Hepatocyte (in vitro differentiated cells): ENCODE data around the gene SLC25A21. TPM values are rescaled to one million over a fixed set of nuclear protein-coding genes. Genes with fewer than 3 reads are reported as not detected.

Experiments used
- DNase-seq: peaks from one replicate; pipeline ENCODE4 v3.0.0-alpha.2; 2016; ENCODE audit warnings: low spot score
- H2AFZ ChIP-seq: fragments of 200-600 bp; sonication (generic); 2 replicates; pipeline ENCODE4 v1.6.0; 2016; ENCODE audit warnings: antibody characterized with exemption, mild to moderate bottlenecking
- H3K27ac ChIP-seq: fragments of 200-600 bp; sonication (generic); 2 replicates; pipeline ENCODE4 v1.5.1; 2016; ENCODE audit warnings: mild to moderate bottlenecking
- H3K27me3 ChIP-seq: fragments of 200-600 bp; sonication (generic); 2 replicates; pipeline ENCODE4 v1.6.1; 2016
- H3K36me3 ChIP-seq: fragments of 200-600 bp; sonication (generic); replicated peaks from 2 replicates; pipeline ENCODE4 v1.5.1; 2016; ENCODE audit warnings: low read depth; ENCODE audit not compliant: insufficient read depth
- H3K4me1 ChIP-seq: fragments of 200-600 bp; sonication (generic); 2 replicates; pipeline ENCODE4 v1.5.1; 2016; ENCODE audit warnings: mild to moderate bottlenecking, moderate library complexity; ENCODE audit not compliant: insufficient read depth
- H3K4me2 ChIP-seq: fragments of 200-600 bp; sonication (generic); 2 replicates; pipeline ENCODE4 v1.6.0; 2016
- H3K4me3 ChIP-seq: fragments of 200-600 bp; sonication (generic); 2 replicates; pipeline ENCODE4 v1.5.1; 2016; ENCODE audit warnings: mild to moderate bottlenecking
- H3K79me2 ChIP-seq: fragments of 200-600 bp; sonication (generic); 2 replicates; pipeline ENCODE4 v1.6.0; 2017; ENCODE audit warnings: mild to moderate bottlenecking
- H3K9me2 ChIP-seq: fragments of 200-600 bp; sonication (generic); replicated peaks from 2 replicates; pipeline ENCODE4 v1.6.0; 2017; ENCODE audit warnings: mild to moderate bottlenecking; ENCODE audit not compliant: insufficient read depth
- H3K9me3 ChIP-seq: fragments of 200-600 bp; sonication (generic); 2 replicates; pipeline ENCODE4 v1.5.1; 2016; ENCODE audit warnings: low read depth, mild to moderate bottlenecking
- H4K20me1 ChIP-seq: fragments of 200-600 bp; sonication (generic); 2 replicates; pipeline ENCODE4 v1.6.0; 2016; ENCODE audit warnings: mild to moderate bottlenecking; ENCODE audit not compliant: insufficient read depth, poor library complexity, severe bottlenecking
- CTCF ChIP-seq: fragments of 200-600 bp; sonication (generic); IDR thresholded peaks from 2 replicates; pipeline ENCODE4 v1.5.1; 2016; ENCODE audit warnings: antibody characterized with exemption, mild to moderate bottlenecking; ENCODE audit not compliant: poor library complexity
- EZH2 ChIP-seq: fragments of 200-600 bp; sonication (generic); IDR thresholded peaks from 2 replicates; pipeline ENCODE4 v1.6.1; 2016; ENCODE audit warnings: antibody characterized with exemption, mild to moderate bottlenecking, borderline replicate concordance
- EZH2phosphoT487 ChIP-seq: fragments of 200-600 bp; sonication (generic); IDR thresholded peaks from one replicate; pipeline ENCODE4 v1.6.1; 2018; ENCODE audit warnings: antibody characterized with exemption, mild to moderate bottlenecking, low read depth, moderate library complexity; ENCODE audit not compliant: unreplicated experiment, severe bottlenecking
- WGBS: methylation state at CpG from one replicate; pipeline ENCODE4 v1.1.6; 2016; ENCODE audit warnings: low lambda C conversion rate; ENCODE audit errors: missing lambda C conversion rate; 5-methylcytosine and 5-hydroxymethylcytosine counted together
- polyA plus RNA-seq: library from polyadenylated mRNA; unstranded; fragments of >200 nt; fragmentation: Nextera tagmentation; extraction: Ambion mirVana; gene quantifications from 2 replicates; pipeline ENCODE4 v1.2.1, GENCODE V29; 2016
- total RNA-seq: library from RNA; depleted of rRNA; stranded (reverse); fragments of >200 nt; gene quantifications from 2 replicates; pipeline ENCODE4 v1.2.3, GENCODE V29; 2014

Gene SLC25A21
- total and polyA plus RNA-seq, 2 experiments from 2014 or later = 1.4 to 1.6 TPM

DNA sequence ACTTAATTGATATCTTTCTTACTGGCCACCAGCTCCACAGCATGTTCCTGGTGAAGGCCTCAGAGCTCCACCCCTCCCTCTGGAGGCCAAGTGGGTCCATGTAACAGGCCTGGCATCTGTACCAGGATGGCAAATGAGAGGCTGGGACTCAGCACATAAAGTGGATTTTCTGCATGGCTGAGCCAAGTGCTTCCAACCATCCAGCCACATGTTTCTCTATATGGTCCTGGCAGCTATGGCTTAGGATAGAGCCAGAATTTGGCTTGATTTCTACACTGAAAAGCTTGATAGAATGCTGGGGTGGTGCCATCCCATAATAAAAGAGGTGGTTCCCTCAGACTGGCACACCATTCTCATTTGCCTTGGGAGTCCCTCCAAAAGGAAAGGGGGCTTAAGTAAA lies 416.6 kb downstream of the SLC25A21 start:
- TF ChIP-seq EZH2 (no peak), EZH2phosphoT487 (no peak), CTCF (no peak)
- DNase-seq = no peak
- Histone ChIP-seq H3K9me3 (no peaks in the 10 kb centered on the region), H2AFZ (no peak overlapping the region), H3K4me3 (no peak overlapping the region), H3K9me2 (no peaks in the 10 kb centered on the region), H3K27me3 (no peaks in the 10 kb centered on the region), H3K79me2 (no peaks in the 10 kb centered on the region), H3K4me2 (no peak overlapping the region), H3K27ac (no peak overlapping the region), H3K36me3 (no peaks in the 10 kb centered on the region), H4K20me1 (no peaks in the 10 kb centered on the region), H3K4me1 (no peaks in the 10 kb centered on the region)

DNA sequence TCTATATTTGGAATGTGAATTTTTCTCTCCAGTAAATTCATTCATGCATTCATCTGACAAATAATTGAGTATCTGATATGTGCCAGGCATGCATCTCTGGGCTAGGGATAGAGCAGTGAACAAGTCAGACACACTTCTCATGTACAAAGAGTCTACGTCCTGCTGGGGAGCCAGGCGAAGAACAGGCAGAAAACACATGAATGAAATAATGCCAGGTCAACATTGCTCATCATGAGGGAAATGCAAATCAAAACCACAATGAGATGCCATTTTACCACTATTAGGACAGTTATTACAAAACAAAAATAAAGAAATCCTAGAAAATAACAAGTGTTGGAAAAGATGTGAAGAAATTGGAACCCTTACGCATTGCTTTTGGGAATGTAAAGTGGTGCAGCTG lies 420.5 kb downstream of the SLC25A21 start:
- H2AFZ ChIP-seq = no peak overlapping the region
- no peak overlapping the region for H3K4me2 ChIP-seq
- H3K4me1 ChIP-seq = no peaks in the 10 kb centered on the region
- WGBS = 94% methylated on average over 3 of the region's 3 CpGs
- no peaks in the 10 kb centered on the region for H3K36me3 ChIP-seq
- DNase-seq = no peak
- no peaks in the 10 kb centered on the region for H3K27me3 ChIP-seq
- no peaks in the 10 kb centered on the region for H3K9me2 ChIP-seq
- TF ChIP-seq EZH2phosphoT487 = no peak
- TF ChIP-seq EZH2 = no peak
- no peak for TF ChIP-seq CTCF
- no peaks in the 10 kb centered on the region for H4K20me1 ChIP-seq
- H3K27ac ChIP-seq = no peak overlapping the region
- no peaks in the 10 kb centered on the region for H3K79me2 ChIP-seq
- no peaks in the 10 kb centered on the region for H3K9me3 ChIP-seq
- no peak overlapping the region for H3K4me3 ChIP-seq

- Histone ChIP-seq H2AFZ (no peak overlapping the region), H4K20me1 (no peaks in the 10 kb centered on the region), H3K27me3 (no peaks in the 10 kb centered on the region), H3K4me1 (no peaks in the 10 kb centered on the region), H3K36me3 (no peaks in the 10 kb centered on the region), H3K4me3 (no peak overlapping the region), H3K4me2 (no peak overlapping the region), H3K27ac (peak overlapping the region; percentile 43), H3K9me2 (no peaks in the 10 kb centered on the region), H3K79me2 (no peaks in the 10 kb centered on the region), H3K9me3 (no peaks in the 10 kb centered on the region)
- peak; percentile 38 for DNase-seq
- TF ChIP-seq EZH2phosphoT487 (no peak), EZH2 (no peak), CTCF (no peak)
Measured at GRCh38 chr14:36751106-36751505, 421.3 kb downstream of the SLC25A21 start.

- Histone ChIP-seq H3K4me3 (no peak overlapping the region), H3K36me3 (no peaks in the 10 kb centered on the region), H3K4me1 (no peaks in the 10 kb centered on the region), H3K4me2 (no peak overlapping the region), H3K9me3 (no peaks in the 10 kb centered on the region), H2AFZ (no peak overlapping the region), H3K79me2 (no peaks in the 10 kb centered on the region), H3K9me2 (no peaks in the 10 kb centered on the region), H4K20me1 (no peaks in the 10 kb centered on the region), H3K27me3 (no peaks in the 10 kb centered on the region), H3K27ac (no peak overlapping the region)
- 88% methylated on average over 1 of the region's 1 CpG for WGBS
- DNase-seq = no peak
- TF ChIP-seq EZH2phosphoT487 = no peak
- no peak for TF ChIP-seq CTCF
- no peak for TF ChIP-seq EZH2
Measured at GRCh38 chr14:36750244-36750643, 422.2 kb downstream of the SLC25A21 start.
